HG03565 (cell line): ENCODE measurements around the gene GAL3ST1.
"Not testable (repeated sequence)": the region's sequence is repeated elsewhere in the genome, so short reads cannot be mapped to it uniquely, and the experiment has no call there.

Experiments
- ATAC-seq: cut with Tn5 transposase; IDR thresholded peaks from one replicate; pipeline ENCODE4 v1.9.1; 2021; ENCODE audit warnings: mild to moderate bottlenecking, moderate library complexity; ENCODE audit not compliant: unreplicated experiment

The GAL3ST1 gene

GRCh38 chr22:30598986-30599385 is 24.5 kb upstream of the GAL3ST1 start:
- no peak for ATAC-seq

DNA sequence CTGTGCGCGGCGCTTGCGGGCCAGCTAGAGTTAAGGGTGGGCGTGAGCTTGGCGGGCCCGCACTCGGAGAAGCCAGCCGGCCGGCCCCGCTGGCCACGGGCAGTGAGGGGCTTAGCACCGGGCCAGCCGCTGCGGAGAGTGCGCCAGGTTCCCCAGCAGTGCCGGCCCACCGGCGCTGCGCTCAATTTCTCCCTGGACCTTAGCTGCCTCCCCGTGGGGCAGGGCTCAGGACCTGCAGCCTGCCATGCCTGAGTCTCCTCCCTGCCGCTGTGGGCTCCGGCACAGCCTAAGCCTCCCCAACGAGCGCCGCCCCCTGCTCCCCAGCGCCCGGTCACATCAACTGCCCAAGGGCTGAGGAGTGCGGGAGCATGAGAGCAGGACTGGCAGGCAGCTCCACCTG is 22.4 kb upstream of the GAL3ST1 start:
- no peak for ATAC-seq

DNA sequence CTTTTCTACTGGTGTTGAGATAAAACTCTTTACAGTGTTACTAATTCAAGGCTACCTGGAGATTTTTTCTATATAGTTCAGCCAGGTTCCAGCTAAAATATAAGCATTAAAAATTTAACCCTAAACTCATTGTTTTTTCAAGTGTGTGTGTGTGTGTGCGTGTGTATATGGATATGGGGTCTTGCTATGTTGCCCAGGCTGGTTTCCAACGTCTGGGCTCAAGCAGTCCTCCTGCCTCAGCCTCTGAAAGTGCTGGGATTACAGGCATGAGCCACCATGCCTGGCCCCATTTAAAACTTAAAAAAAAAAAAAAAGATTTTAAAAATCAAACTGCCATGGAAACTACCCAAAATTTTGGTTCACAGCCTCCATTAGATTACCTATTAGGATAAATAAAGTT is 21.7 kb upstream of the GAL3ST1 start:
- no peak for ATAC-seq

- not testable (repeated sequence) for ATAC-seq
Observed at GRCh38 chr22:30592360-30592713, 17.9 kb upstream of the GAL3ST1 start.

GRCh38 chr22:30591588-30592359 is 17.3 kb upstream of the GAL3ST1 start, which contains the start of gene PES1:
PES1 (minus strand) TSS chr22:30591910; CDS start chr22:30591833, 77 bp downstream.
- ATAC-seq: peak; percentile 93

DNA sequence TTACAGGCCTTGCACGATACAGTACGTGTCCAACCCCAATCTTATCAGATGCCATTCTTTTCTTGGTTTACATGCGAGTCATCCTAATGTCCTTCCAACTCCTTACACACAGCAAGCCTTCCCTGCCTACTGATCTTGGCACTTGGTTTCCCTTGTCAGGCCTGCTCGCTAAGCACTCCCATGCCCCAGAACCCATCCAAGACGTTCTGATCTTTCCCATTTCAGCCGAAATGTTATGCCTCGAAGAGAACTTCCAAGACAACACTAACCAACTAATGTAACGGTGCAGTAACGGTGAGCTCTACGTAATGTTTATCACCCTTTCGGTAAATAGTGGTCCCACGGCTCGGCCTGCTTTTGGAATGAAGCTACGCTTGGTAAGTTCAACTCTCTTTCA is 16.7 kb upstream of the GAL3ST1 start:
- no peak for ATAC-seq

GRCh38 chr22:30586414-30586813 is 11.9 kb upstream of the GAL3ST1 start:
- no peak for ATAC-seq

GRCh38 chr22:30584441-30584840 is 10.0 kb upstream of the GAL3ST1 start:
- ATAC-seq: no peak

DNA sequence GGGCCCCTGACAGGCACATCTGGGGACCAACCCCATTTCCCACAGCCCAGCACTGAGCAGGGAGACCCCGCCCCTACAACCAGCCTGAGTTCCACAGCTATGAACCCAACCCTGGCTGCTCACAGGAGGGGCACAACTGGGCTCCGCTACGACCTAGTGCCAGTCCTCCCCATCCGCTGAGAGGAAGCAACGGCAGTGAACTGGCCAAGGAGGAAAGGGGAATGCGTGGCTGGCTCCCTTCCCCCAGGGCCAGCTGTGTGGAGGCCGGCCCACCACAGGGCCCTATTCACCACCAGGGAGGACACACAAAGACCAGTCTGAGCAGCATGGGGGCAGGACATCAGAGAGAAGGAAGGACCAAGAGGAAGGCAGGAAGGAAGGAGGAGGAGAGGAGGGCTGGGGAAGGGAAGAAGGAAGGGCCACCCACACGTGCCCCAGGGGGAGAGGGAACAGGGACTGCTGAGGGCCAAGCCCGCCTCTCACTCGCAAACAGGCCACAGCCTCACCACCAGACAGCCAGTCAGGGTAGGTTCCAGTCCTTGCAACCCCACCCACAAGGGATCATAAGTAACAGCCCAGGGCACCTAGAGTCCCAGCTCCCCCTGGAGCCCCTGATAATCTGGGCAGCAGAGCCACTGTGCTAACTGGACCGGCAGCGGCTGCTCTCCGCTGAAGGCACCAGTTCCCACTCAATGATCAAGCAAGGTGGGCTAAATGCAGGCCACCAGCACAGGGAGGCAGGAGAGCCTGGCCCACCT is 8.5 kb upstream of the GAL3ST1 start:
- no peak for ATAC-seq

DNA sequence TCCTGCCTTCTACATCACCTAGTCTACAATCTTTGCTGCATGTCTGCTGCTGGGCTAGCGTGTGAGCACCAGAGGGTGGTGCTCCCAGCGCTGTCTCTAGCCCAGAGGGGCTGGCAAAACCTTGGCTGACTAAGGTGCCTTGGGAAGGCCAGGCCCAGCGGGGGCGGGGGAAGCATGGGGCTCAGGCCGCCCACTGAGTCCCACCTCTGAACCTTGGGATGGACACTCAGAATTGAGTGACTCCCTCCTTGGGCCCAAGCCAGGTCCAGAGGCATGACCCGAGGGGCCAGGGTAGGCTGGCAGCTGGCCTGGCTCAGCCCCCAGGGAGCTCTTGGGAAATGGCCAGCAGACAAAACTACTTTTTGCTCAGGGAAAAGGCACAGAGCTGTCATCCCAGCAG is 7.6 kb upstream of the GAL3ST1 start:
- no peak for ATAC-seq

GRCh38 chr22:30580896-30581295 is 6.4 kb upstream of the GAL3ST1 start:
- ATAC-seq: no peak

GRCh38 chr22:30578481-30578880 is 4.0 kb upstream of the GAL3ST1 start:
- no peak for ATAC-seq

- no peak for ATAC-seq
Observed at GRCh38 chr22:30575859-30576258, 1.4 kb upstream of the GAL3ST1 start.

DNA sequence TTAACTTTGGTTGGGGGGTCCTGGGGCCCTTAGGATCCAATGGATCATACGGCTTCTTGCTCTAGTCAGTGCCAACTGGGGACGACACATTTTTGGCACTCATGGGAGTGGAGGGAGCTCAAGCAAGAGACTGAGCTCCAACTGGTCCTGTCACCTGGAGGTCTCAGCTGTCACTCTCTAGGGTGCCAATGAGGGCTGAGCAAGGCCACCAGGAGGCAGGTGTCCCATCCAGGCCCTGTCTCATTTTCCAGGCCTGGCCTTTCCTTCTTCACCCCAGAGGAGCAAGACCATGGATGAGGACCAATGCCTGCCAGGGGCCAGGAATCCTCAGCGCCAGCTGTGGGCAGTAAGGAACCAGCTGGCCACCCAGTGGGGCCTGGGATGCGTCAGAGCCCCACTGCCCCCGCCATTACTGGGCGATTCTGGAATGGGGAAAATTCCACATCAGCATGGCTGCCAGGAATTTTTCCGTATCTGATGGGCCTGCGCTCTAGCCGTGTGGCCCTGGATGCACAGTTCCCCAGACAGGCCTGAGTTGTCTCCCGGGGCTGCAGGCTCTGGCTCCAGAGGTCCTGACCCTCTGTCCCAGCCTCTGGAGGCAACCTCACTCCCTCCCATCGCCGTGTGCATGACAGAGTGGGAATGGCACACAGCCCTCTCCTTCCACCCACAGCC is 669 bp upstream of the GAL3ST1 start:
- no peak for ATAC-seq

DNA sequence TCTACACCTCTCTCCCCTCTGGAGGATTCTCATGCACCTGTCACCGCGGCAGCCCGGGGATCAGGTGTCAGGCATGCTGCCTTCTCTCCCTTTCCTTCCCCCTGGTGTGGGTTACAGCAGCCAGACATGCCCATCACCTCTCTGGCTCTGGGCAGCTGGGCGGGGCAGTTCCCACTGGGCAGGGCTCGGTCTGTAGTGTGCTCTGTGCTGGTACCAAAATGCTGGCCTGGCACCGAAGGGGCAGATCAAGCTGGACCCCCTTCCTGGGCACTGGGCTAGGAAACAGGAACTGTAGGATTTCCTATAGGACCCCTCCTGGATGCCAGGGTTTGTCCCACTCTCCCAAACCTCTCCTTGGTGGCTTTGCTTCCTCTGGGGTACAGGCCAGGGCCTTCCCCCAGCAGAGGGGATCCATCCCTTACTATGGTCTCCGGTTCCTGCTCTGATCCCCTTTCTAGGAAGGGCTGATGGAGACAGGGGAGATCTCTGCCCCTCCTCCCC is 821 bp downstream of the GAL3ST1 start:
- no peak for ATAC-seq

GRCh38 chr22:30572840-30573593 is 1.4 kb downstream of the GAL3ST1 start:
- no peak for ATAC-seq

GRCh38 chr22:30572210-30572609 is 2.3 kb downstream of the GAL3ST1 start:
- no peak for ATAC-seq

DNA sequence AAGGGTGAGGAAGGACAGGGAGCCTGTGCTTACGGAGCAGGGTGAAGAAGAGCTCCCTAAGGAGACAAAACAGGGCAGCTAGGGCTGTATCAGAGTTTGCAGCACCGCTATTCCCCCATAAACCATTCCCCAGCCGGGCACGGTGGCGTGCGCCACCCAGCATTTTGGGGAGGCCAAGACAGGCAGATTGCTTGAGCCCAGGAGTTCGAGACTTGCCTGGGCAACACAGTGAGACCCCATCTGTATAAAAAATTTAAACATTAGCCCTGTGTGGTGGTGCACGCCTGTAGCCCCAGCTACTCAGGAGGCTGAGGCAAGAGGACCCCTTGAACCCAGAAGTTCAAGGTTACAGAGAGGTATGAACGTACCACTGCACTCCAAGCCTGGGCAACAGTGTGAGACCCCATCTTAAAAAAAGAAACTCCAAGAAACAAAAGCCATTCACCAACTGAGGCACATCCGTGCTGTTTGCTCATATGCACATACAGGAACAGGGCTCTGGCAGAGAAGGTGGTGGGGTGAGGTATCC is 4.7 kb downstream of the GAL3ST1 start:
- no peak for ATAC-seq

GRCh38 chr22:30568137-30568805 is 6.2 kb downstream of the GAL3ST1 start:
- no peak for ATAC-seq

- not testable (repeated sequence) for ATAC-seq
Observed at GRCh38 chr22:30567277-30567676, 7.2 kb downstream of the GAL3ST1 start.
